Lower leg skin (tissue), 4 donors: ENCODE data around the gene TRPM2. TPM values are rescaled to one million over a fixed set of nuclear protein-coding genes. Genes with fewer than 3 reads are reported as not detected.

Experiments used
- DNase-seq, 2 donors: peaks; one replicate each; pipeline ENCODE4 v3.0.0-alpha.2; 2019; ENCODE audit warnings: low spot score in 2 of 2
- H3K4me3 ChIP-seq: fragments of 200-600 bp; sonication (generic); 2 replicates; pipeline ENCODE4 v1.5.1; 2017; ENCODE audit warnings: mild to moderate bottlenecking, low read depth; ENCODE audit not compliant: poor library complexity, severe bottlenecking
- CTCF ChIP-seq, 3 donors: fragments of 450-650 bp; IDR thresholded peaks; one replicate each; pipeline ENCODE4 v1.5.1; 2016; ENCODE audit warnings: antibody characterized with exemption in 3 of 3, mild to moderate bottlenecking in 3 of 3, moderate library complexity in 2 of 3
- POLR2A ChIP-seq, 2 donors: fragments of 450-650 bp; IDR thresholded peaks; one replicate each; pipeline ENCODE4 v1.6.1; 2016 to 2017; ENCODE audit warnings: antibody characterized with exemption in 2 of 2, mild to moderate bottlenecking in 1 of 2, moderate library complexity in 1 of 2
- WGBS, 2 donors: methylation state at CpG; one replicate each; pipeline ENCODE4 v1.1.5; 2018; 5-methylcytosine and 5-hydroxymethylcytosine counted together
- intact Hi-C: fragments of 100-400 bp; cut with DNase I; formaldehyde crosslinking; loops from one replicate; pipeline ENCODE4 v1.15.0; 2023; ENCODE audit warnings: low total_unique reads
- total RNA-seq, 4 donors: library from RNA; depleted of rRNA; stranded (reverse); fragments of >200 nt; gene quantifications; one replicate each; pipeline ENCODE4 v1.1.0, GENCODE V29; 2016

The TRPM2 gene
- total RNA-seq, 4 donors from 2014 or later = 1.9 to 9.4 (median 2.2) TPM

- H3K4me3 ChIP-seq = no peak overlapping the region
- 84% methylated on average over 30 to 32 of the region's 43 CpGs for WGBS, 2 donors
- intact Hi-C loops = no loop called here
- TF ChIP-seq POLR2A (IDR thresholded peaks at IDR 0.05) (no peak), CTCF (IDR thresholded peaks at IDR 0.05) (no peak)
- no peak for DNase-seq
Observed at GRCh38 chr21:44484498-44485253, 131.3 kb downstream of the TRPM2 start.

- no peak for DNase-seq
- intact Hi-C loops = no loop called here
- no peak overlapping the region for H3K4me3 ChIP-seq
- TF ChIP-seq CTCF (IDR thresholded peaks at IDR 0.05) = no peak
- no peak for TF ChIP-seq POLR2A (IDR thresholded peaks at IDR 0.05)
- 59 to 73% methylated on average over 25 of the region's 25 CpGs for WGBS, 2 donors
Observed at GRCh38 chr21:44485254-44485793, 131.9 kb downstream of the TRPM2 start.

GRCh38 chr21:44485796-44486195 lies 132.4 kb downstream of the TRPM2 start:
- 73 to 75% methylated on average over 10 of the region's 10 CpGs for WGBS, 2 donors
- TF ChIP-seq CTCF (IDR thresholded peaks at IDR 0.05) = no peak
- TF ChIP-seq POLR2A (IDR thresholded peaks at IDR 0.05) = no peak
- intact Hi-C loops = no loop called here

GRCh38 chr21:44486302-44486701 lies 132.9 kb downstream of the TRPM2 start:
- 69 to 78% methylated on average over 16 of the region's 16 CpGs for WGBS, 2 donors
- TF ChIP-seq POLR2A (IDR thresholded peaks at IDR 0.05) (no peak), CTCF (IDR thresholded peaks at IDR 0.05) (no peak)
- no peak for DNase-seq
- intact Hi-C loops = no loop called here
- H3K4me3 ChIP-seq = no peak overlapping the region

More at GRCh38 chr21:44485796-44486195, 132.4 kb downstream of the TRPM2 start:
- no peak for DNase-seq
- no peak overlapping the region for H3K4me3 ChIP-seq

GRCh38 chr21:44487831-44488230 lies 134.4 kb downstream of the TRPM2 start:
- 32 to 35% methylated on average over 4 of the region's 4 CpGs for WGBS, 2 donors
- no peak for DNase-seq
- intact Hi-C loops = no loop called here
- no peak for TF ChIP-seq CTCF (IDR thresholded peaks at IDR 0.05)
- H3K4me3 ChIP-seq = no peak overlapping the region
